ENCODE data around the gene GCNA. TPM values are rescaled to one million over a fixed set of nuclear protein-coding genes. Genes with fewer than 3 reads are reported as not detected.

Gene GCNA
- total and polyA plus RNA-seq, 10 of the 15 experiments (the other 5 are each of a cell fraction or from before 2014, with no cell fraction given), result 0.37 to 1.6 (median 0.90) TPM

- TF ChIP-seq, protein P1, sequence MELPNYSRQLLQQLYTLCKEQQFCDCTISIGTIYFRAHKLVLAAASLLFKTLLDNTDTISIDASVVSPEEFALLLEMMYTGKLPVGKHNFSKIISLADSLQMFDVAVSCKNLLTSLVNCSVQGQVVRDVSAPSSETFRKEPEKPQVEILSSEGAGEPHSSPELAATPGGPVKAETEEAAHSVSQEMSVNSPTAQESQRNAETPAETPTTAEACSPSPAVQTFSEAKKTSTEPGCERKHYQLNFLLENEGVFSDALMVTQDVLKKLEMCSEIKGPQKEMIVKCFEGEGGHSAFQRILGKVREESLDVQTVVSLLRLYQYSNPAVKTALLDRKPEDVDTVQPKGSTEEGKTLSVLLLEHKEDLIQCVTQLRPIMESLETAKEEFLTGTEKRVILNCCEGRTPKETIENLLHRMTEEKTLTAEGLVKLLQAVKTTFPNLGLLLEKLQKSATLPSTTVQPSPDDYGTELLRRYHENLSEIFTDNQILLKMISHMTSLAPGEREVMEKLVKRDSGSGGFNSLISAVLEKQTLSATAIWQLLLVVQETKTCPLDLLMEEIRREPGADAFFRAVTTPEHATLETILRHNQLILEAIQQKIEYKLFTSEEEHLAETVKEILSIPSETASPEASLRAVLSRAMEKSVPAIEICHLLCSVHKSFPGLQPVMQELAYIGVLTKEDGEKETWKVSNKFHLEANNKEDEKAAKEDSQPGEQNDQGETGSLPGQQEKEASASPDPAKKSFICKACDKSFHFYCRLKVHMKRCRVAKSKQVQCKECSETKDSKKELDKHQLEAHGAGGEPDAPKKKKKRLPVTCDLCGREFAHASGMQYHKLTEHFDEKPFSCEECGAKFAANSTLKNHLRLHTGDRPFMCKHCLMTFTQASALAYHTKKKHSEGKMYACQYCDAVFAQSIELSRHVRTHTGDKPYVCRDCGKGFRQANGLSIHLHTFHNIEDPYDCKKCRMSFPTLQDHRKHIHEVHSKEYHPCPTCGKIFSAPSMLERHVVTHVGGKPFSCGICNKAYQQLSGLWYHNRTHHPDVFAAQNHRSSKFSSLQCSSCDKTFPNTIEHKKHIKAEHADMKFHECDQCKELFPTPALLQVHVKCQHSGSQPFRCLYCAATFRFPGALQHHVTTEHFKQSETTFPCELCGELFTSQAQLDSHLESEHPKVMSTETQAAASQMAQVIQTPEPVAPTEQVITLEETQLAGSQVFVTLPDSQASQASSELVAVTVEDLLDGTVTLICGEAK (IDR thresholded peaks at IDR 0.05; ENCODE audit: borderline replicate concordance), result no peak
- TF ChIP-seq SP1 (IDR thresholded peaks at IDR 0.05; ENCODE audit: low read depth, low read length) (no peak), ZNF217 (IDR thresholded peaks at IDR 0.05) (no peak), ATF2 (IDR thresholded peaks at IDR 0.05; ENCODE audit: low read length) (no peak), E2F4 (IDR thresholded peaks at IDR 0.05; ENCODE audit: low read depth, low read length) (no peak), KAT2A (conservative IDR thresholded peaks at IDR 0.05; ENCODE audit: control insufficient read depth, low read depth, low read length) (no peak), BRCA1 (IDR thresholded peaks at IDR 0.05; ENCODE audit: low read depth, low read length) (no peak), NFYB (IDR thresholded peaks at IDR 0.05; ENCODE audit: insufficient read depth, low read depth, low read length) (no peak)
These were observed at the start of gene GCNA (continued) for GRCh38 chrX:71578253-71579135.
